Activated T-helper 1 cell treated with anti-CD3 and anti-CD28 coated beads, Interleukin-12 subunit alpha, Interleukin-12 subunit beta, Interleukin-2, Interleukin-4 antibody, amounts not matched to agents 30 ng/mL and 10 ng/mL and 1 ng/mL, durations not matched to agents 14 hours and 24 hours and 36 hours (primary cell): ENCODE data around the gene LSM14A. TPM values are rescaled to one million over a fixed set of nuclear protein-coding genes. Genes with fewer than 3 reads are reported as not detected.
"Not testable (repeated sequence)": the region's sequence is repeated elsewhere in the genome, so short reads cannot be mapped to it uniquely, and the experiment has no call there.

Experiments
- DNase-seq: peaks from one replicate; pipeline ENCODE4 v3.0.0; 2021; ENCODE audit warnings: low spot score
- H3K27ac Mint-ChIP-seq: one replicate; pipeline ENCODE4 v1.8.0; 2021; ENCODE audit warnings: mild to moderate bottlenecking, mixed read lengths
- H3K27me3 Mint-ChIP-seq: one replicate; pipeline ENCODE4 v1.8.0; 2022; ENCODE audit warnings: mild to moderate bottlenecking, moderate library complexity, mixed read lengths; ENCODE audit not compliant: insufficient read depth
- H3K36me3 Mint-ChIP-seq: one replicate; pipeline ENCODE4 v1.8.0; 2021; ENCODE audit warnings: low read depth, mixed read lengths
- H3K4me1 Mint-ChIP-seq: one replicate; pipeline ENCODE4 v1.8.0; 2021; ENCODE audit warnings: low read depth, mixed read lengths
- H3K4me3 Mint-ChIP-seq: one replicate; pipeline ENCODE4 v1.8.0; 2021; ENCODE audit warnings: mild to moderate bottlenecking, moderate library complexity, mixed read lengths
- H3K9me3 Mint-ChIP-seq: one replicate; pipeline ENCODE4 v1.8.0; 2021; ENCODE audit warnings: mixed read lengths
- intact Hi-C: fragments of 100-400 bp; cut with micrococcal nuclease; formaldehyde crosslinking; loops from one replicate; pipeline ENCODE4 v1.15.1; 2024
- total RNA-seq: library from RNA; stranded (reverse); gene quantifications from 2 replicates; pipeline ENCODE4 v1.2.3, GENCODE V29; 2022

Gene LSM14A
- total RNA-seq, 1 donor from 2014 or later, result 118 TPM

DNA sequence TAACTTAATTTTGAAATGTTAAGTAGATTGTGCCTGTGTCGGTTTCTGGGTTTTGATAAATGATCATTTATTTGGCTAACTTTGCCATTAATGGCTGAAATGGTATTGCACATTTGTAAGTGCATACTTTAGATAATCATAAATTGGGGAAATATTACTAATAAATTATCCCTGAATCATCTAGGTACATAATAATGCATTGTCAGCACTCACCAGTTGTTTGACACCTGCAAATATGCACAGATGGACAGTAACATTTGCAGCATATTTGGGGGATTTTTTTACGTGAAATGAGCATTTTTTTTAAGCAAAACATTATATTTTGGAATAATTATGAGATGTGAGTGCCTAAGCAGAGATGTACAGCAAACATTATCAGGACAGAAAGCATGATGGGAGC is 41.0 kb downstream of the LSM14A start:
- Mint-ChIP-seq H3K27me3 (no peaks in the 10 kb centered on the region), H3K4me3 (no peak overlapping the region), H3K36me3 (peaks cover 26% of the 10 kb centered on the region), H3K27ac (no peak overlapping the region), H3K9me3 (no peaks in the 10 kb centered on the region), H3K4me1 (peaks cover 9% of the 10 kb centered on the region)
- intact Hi-C loops, result no loop called here
- no peak for DNase-seq

DNA sequence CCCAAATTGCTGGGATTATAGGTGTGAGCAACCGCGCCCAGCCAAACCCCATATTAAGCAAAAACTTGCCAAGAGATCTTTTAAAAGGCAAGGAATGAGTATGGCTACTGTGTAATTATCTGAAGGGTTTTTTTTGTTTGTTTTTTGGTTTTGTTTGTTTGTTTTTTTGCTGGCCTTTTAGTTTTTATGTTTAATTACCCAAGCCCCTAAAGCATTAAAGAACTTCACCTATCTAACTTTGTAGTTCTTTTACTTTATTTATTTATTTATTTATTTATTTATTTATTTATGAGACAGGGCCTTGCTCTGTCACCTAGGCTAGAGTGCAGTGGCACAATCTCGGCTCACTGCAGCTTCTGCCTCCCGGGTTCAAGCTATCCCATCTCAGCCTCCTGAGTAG is 41.7 kb downstream of the LSM14A start:
- no peaks in the 10 kb centered on the region for H3K27me3 Mint-ChIP-seq
- no peaks in the 10 kb centered on the region for H3K9me3 Mint-ChIP-seq
- no peak overlapping the region for H3K4me3 Mint-ChIP-seq
- peaks cover 26% of the 10 kb centered on the region for H3K36me3 Mint-ChIP-seq
- intact Hi-C loops, result no loop called here
- no peak overlapping the region for H3K27ac Mint-ChIP-seq
- DNase-seq, result no peak
- peaks cover 15% of the 10 kb centered on the region for H3K4me1 Mint-ChIP-seq

DNA sequence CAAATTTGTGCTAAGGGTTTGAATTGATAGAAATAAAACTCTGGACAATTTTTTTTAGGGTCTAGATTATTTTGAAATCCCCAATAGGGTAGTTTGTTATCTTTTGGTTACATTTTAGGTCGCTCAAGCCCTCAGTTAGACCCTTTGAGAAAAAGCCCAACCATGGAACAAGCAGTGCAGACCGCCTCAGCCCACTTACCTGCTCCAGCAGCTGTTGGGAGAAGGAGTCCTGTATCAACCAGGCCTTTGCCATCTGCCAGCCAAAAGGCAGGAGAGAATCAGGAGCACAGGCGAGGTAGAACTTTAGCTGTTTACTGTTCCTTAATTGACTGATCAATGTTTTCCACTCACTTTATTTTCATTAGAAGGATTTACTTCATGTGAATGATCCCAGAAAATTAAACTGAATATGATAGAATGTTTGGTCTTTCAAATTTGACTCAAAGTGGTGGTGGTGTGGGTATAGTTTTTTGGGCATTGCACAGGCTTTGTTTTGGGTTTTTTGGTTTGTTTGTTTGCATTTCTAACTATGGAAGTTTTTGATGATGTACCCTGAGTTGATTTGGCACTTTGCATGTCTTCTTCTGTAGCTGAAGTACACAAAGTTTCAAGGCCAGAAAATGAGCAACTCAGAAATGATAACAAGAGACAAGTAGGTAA is 42.8 kb downstream of the LSM14A start:
- Mint-ChIP-seq H3K27ac (no peak overlapping the region), H3K4me1 (peaks cover 22% of the 10 kb centered on the region), H3K4me3 (no peak overlapping the region), H3K27me3 (no peaks in the 10 kb centered on the region), H3K36me3 (peaks cover 31% of the 10 kb centered on the region), H3K9me3 (no peaks in the 10 kb centered on the region)
- DNase-seq, result no peak
- intact Hi-C loops, result no loop called here

DNA sequence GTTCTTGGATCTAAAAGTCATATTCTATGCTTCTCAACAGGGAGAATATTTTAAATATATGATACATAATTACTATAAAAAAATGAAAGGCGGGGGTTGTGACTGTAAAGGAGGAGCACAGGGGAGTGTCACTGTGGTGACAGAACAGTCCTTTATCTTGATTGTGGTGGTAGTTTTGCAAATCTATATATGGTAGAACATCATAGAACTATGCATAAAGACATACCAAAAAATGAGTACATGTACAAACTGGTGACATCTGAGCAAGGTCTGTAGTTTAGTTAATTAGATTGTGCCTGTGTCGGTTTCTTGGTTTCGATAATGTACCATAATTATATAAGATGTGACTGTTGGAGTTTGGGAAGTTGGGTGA is 43.3 kb downstream of the LSM14A start:
- H3K27ac Mint-ChIP-seq, result no peak overlapping the region
- H3K36me3 Mint-ChIP-seq, result peaks cover 35% of the 10 kb centered on the region
- H3K27me3 Mint-ChIP-seq, result no peaks in the 10 kb centered on the region
- H3K9me3 Mint-ChIP-seq, result no peaks in the 10 kb centered on the region
- peaks cover 27% of the 10 kb centered on the region for H3K4me1 Mint-ChIP-seq
- no peak overlapping the region for H3K4me3 Mint-ChIP-seq
- DNase-seq, result no peak
- intact Hi-C loops, result no loop called here

DNA sequence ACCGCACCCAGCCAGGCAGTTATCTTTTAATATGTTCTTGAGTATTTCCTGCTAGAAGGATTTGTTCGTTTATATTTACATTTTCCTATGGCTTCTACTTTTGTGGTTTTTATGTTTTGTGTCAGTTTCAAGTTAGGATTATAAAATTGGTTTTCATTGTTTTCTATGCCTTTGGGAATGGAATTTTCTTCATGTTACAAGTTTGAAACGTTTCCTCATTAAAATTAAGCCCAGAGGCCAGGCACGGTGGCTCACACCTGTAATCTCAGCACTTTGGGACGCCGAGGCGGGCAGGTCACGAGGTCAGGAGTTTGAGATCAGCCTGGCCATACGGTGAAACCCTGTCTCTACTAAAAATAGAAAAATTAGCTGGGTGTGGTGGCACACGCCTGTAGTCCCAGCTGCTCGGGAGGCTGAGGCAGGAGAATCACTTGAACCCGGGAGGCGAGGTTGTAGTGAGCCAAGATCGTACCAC is 44.5 kb downstream of the LSM14A start:
- H3K4me3 Mint-ChIP-seq, DNase-seq, H3K27me3 Mint-ChIP-seq, H3K9me3 Mint-ChIP-seq, intact Hi-C loops, H3K27ac Mint-ChIP-seq: not testable (repeated sequence)
- Mint-ChIP-seq H3K4me1 (peaks cover 29% of the 10 kb centered on the region), H3K36me3 (peaks cover 41% of the 10 kb centered on the region)

DNA sequence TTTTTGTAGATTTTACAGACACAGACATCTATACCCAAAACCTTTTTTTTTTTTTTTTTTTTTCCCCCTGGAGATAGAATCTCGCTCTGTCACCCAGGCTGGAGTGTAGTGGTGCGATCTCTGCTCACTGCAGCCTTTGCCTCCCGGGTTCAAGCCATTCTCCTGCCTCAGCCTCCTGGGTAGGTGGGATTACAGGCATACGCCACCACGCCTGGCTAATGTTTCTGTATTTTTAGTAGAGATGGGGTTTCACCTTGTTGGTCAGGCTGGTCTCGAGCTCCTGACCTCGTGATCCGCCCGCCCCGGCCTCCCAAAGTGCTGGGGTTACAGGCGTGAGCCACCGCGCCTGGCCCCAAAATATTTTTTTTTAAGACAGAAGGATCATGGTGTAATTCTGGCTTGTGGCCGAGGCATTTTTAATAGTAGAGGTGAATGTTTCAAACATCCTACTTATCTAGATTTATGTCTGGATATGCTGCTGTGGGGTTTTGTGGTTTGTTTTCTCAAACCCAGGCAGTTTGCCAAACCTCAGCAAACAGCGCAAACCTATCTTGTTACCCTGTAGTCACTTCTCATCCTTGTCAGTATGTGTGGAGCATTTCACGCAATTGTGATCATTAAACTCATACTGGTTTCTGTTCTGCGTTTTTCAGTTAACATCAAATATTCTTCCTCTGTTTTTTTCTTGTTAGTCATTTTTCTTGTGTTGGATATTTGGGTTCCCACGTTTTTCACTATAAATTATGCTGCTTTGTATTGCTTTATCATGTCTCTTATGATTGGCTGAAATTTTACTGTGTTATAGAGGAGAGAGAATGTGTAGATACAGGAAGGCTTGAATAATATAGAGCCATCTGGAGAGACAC is 45.9 kb downstream of the LSM14A start:
- no peaks in the 10 kb centered on the region for H3K27me3 Mint-ChIP-seq
- peak overlapping the region; percentile 53 for H3K27ac Mint-ChIP-seq
- H3K4me1 Mint-ChIP-seq, result peaks cover 30% of the 10 kb centered on the region
- intact Hi-C loops, result no loop called here
- peaks cover 47% of the 10 kb centered on the region for H3K36me3 Mint-ChIP-seq
- H3K9me3 Mint-ChIP-seq, result no peaks in the 10 kb centered on the region
- H3K4me3 Mint-ChIP-seq, result peak overlapping the region; percentile 61
- peak; percentile 44 for DNase-seq

DNA sequence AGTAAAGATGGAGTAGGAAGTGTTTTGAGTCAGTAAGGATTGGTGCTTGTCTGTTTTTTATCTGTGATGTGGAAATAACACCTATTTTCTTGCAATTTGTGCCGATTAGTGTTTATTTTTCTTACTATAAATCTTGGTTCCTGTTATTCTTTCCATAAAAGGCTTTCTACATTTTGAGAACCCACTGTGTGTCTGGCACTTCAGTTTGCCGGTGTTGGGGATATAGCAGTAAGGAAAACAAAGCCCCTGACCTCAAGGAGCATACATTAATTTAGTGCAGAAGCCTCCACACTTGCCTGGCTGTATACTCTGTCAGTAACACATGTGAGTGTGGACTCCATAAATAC is 46.5 kb downstream of the LSM14A start:
- no peak for DNase-seq
- H3K36me3 Mint-ChIP-seq, result peaks cover 53% of the 10 kb centered on the region
- H3K9me3 Mint-ChIP-seq, result no peaks in the 10 kb centered on the region
- no peak overlapping the region for H3K4me3 Mint-ChIP-seq
- H3K27me3 Mint-ChIP-seq, result no peaks in the 10 kb centered on the region
- intact Hi-C loops, result no loop called here
- H3K4me1 Mint-ChIP-seq, result peaks cover 35% of the 10 kb centered on the region
- peak overlapping the region; percentile 53 for H3K27ac Mint-ChIP-seq

DNA sequence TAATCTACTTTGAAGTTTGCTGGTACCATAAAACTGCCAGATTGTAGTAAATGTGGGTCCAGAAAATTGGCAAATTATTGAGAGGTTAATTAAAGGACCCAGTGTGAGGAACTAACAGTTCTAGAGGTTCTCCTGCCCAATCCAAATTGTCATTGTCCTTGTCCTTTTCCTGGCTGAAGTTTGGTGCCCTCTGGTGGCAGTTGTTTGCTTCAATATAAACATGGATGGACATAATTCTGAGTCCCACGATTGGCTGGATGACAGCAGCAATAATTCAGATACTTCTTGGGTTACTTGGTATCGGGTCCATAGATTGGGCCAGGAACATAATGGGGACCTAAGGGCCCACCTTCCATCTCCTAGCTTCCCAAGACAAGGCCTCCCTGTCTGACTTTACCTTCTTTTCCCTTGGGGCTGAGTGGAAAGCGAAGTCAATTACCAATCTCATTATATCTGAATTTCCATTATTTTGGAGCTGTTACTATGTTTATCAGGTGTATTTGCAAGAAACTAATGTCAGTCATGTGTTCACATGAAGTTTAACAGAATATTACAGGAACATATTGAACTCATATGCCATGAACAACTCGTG is 48.3 kb downstream of the LSM14A start:
- intact Hi-C loops, result loop anchor here (1.0 to 5.0 kb wide), 2 partner anchors 47 to 98 kb away; no protein-coding TSS in a partner anchor
- Mint-ChIP-seq H3K36me3 (peaks cover 61% of the 10 kb centered on the region), H3K4me3 (no peak overlapping the region), H3K4me1 (peaks cover 48% of the 10 kb centered on the region), H3K9me3 (no peaks in the 10 kb centered on the region), H3K27me3 (no peaks in the 10 kb centered on the region), H3K27ac (no peak overlapping the region)
- peak; percentile 38 for DNase-seq

DNA sequence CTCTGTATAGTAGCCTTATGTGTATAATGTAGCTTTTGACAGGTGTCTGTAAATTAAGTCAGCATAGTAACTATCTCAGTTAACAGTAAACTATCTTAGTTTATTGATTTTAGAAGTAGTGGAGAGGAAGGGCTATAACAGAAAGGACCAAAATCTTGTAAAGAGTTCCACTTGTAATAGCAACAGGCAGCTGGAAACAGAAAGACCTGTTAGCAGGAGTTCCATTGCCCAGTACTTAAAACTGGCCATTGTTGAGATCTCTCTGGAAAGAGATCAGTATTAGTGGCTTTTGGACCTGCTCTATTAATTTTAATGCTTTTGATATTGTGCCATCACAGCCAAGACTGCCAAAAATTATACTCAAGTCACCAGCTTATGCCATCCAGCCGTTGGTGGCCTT is 50.1 kb downstream of the LSM14A start:
- no peaks in the 10 kb centered on the region for H3K27me3 Mint-ChIP-seq
- peaks cover 67% of the 10 kb centered on the region for H3K36me3 Mint-ChIP-seq
- no peak for DNase-seq
- intact Hi-C loops, result loop anchor here (5.0 kb wide), 1 partner anchor 100 kb away; no protein-coding TSS in a partner anchor
- H3K27ac Mint-ChIP-seq, result no peak overlapping the region
- no peak overlapping the region for H3K4me3 Mint-ChIP-seq
- H3K9me3 Mint-ChIP-seq, result no peaks in the 10 kb centered on the region
- H3K4me1 Mint-ChIP-seq, result peaks cover 65% of the 10 kb centered on the region

DNA sequence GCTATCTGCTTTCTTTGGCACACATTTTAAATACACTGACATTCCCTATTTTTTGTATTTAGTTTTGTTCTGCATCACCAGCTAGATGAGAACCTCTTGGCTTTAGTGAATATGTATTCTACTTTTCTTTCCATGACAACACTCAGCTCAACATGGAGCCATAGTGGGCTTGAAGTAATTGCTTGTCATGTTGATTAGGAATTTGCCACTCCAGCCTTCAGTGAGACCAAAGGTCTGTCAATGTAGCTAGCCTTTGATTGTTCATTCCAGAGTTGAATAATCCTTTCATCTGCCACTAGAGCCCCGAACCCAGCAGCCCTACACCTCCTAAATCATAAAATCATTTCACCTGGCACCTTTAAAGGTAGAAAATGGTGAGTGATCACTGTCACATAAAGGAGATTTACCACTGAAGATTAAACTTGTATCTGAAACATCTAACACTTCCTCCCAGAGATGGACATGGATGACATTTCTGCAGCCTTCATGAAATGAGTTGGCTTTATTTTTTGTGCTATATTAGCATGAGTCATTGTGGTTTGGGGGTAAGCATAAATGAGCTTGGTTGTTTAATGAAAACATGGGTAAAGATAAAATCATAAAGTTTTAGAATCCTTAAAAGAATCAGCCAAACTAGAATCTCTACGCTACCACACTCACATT is 52.8 kb downstream of the LSM14A start:
- DNase-seq, result no peak
- intact Hi-C loops, result loop anchor here (5.0 kb wide), 2 partner anchors 103 to 127 kb away; no protein-coding TSS in a partner anchor
- no peaks in the 10 kb centered on the region for H3K9me3 Mint-ChIP-seq
- no peaks in the 10 kb centered on the region for H3K27me3 Mint-ChIP-seq
- H3K36me3 Mint-ChIP-seq, result peaks cover 74% of the 10 kb centered on the region
- H3K27ac Mint-ChIP-seq, result peak overlapping the region; percentile 10
- peaks cover 56% of the 10 kb centered on the region for H3K4me1 Mint-ChIP-seq
- H3K4me3 Mint-ChIP-seq, result peak overlapping the region; percentile 1

DNA sequence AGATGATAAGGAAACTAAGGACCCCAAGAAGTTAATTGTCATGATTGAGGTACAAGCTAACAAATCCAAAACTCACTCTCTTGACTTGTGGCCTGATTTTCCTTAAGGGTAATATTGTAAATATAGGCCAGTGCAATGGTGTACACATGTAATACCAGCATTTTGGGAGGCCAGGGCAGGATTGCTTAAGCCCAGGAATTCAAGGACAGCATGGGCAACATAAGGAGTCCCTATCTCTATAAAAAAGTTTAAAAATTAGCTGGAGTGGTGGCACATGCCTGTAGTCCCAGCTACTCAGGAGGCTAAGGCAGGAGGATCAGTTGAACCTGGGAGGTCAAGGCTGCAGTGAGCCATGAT is 53.3 kb downstream of the LSM14A start:
- peaks cover 74% of the 10 kb centered on the region for H3K36me3 Mint-ChIP-seq
- no peaks in the 10 kb centered on the region for H3K27me3 Mint-ChIP-seq
- DNase-seq, result no peak
- no peak overlapping the region for H3K4me3 Mint-ChIP-seq
- H3K27ac Mint-ChIP-seq, result peak overlapping the region; percentile 10
- H3K4me1 Mint-ChIP-seq, result peaks cover 51% of the 10 kb centered on the region
- no peaks in the 10 kb centered on the region for H3K9me3 Mint-ChIP-seq
- intact Hi-C loops, result loop anchor here (5.0 kb wide), 1 partner anchor 127 kb away; no protein-coding TSS in a partner anchor

DNA sequence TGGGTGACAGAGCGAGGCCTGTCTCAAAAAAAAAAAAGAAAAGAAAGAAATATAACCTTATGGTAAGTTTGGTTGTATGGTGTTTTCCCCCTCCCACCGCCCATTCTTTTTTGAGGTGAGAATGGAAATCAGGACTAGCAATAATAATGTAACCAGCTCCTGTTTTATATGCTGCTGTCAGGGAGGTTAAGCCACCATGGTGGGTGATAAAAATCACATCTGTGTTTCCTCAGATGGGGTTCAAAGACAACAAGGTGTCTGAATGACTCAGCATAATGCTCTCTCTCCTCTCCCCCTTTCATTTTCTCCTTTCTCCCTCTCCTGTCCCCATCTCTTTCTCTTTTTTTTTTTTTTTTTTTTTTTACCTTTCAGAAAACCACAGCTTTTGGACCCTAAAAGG is 53.7 kb downstream of the LSM14A start:
- H3K4me3 Mint-ChIP-seq, result no peak overlapping the region
- H3K4me1 Mint-ChIP-seq, result peaks cover 51% of the 10 kb centered on the region
- DNase-seq, result no peak

More for the DNA sequence above, 53.7 kb downstream of the LSM14A start:
- Mint-ChIP-seq H3K27me3 (no peaks in the 10 kb centered on the region), H3K36me3 (peaks cover 74% of the 10 kb centered on the region), H3K9me3 (no peaks in the 10 kb centered on the region), H3K27ac (no peak overlapping the region)
- intact Hi-C loops, result loop anchor here (5.0 kb wide), 1 partner anchor 126 kb away; no protein-coding TSS in a partner anchor
